Breast epithelium (tissue), 3 donors: ENCODE data around the gene TASP1.

Experiments used
- POLR2A ChIP-seq: fragments of 450-650 bp; IDR thresholded peaks from one replicate; pipeline ENCODE4 v1.6.1; 2016; ENCODE audit warnings: antibody characterized with exemption, mild to moderate bottlenecking, moderate library complexity
- POLR2AphosphoS5 ChIP-seq, 3 donors: sonication (generic); formaldehyde crosslinking; IDR thresholded peaks; one replicate each; pipeline ENCODE4 v1.6.1; 2017; ENCODE audit warnings: antibody characterized with exemption in 3 of 3
- TF ChIP-seq, protein P1 (sequence below), 3 donors: fragments of 450-650 bp; IDR thresholded peaks; one replicate each; pipeline ENCODE4 v1.5.1; 2016 to 2017; ENCODE audit warnings: antibody characterized with exemption in 3 of 3, mild to moderate bottlenecking in 3 of 3, moderate library complexity in 3 of 3

DNA sequence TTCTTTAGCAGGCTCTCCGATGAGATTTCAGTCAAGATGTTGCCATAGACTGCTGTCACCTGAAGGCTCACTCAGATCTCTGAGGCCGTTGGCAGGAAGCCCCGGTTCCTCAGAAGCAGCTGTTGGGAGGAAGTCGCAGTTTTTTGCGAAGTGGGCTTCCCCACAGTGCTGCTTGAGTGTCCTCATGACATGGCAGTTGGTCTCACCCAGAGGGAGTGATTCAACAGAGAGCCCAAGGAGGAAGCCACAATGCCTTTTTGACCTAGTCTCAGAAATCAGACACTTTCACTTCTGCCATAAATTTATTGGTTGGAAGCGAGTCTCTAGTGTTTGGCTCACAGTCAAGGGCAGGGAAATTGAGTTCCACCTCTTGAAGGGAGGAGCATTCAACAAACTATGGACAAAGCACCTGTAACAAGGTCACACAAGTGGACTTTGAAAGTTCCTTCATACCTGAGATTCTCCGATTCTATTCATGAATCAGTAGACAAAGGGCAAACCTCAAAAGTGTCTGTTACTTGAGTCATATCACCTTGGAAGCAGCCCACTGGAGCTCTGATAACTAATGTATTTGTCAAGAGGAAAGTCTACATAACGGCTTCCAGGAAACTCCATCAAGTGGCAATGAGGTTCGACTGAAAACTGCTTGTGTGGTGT is 208.3 kb downstream of the TASP1 start:
- TF ChIP-seq, protein P1, sequence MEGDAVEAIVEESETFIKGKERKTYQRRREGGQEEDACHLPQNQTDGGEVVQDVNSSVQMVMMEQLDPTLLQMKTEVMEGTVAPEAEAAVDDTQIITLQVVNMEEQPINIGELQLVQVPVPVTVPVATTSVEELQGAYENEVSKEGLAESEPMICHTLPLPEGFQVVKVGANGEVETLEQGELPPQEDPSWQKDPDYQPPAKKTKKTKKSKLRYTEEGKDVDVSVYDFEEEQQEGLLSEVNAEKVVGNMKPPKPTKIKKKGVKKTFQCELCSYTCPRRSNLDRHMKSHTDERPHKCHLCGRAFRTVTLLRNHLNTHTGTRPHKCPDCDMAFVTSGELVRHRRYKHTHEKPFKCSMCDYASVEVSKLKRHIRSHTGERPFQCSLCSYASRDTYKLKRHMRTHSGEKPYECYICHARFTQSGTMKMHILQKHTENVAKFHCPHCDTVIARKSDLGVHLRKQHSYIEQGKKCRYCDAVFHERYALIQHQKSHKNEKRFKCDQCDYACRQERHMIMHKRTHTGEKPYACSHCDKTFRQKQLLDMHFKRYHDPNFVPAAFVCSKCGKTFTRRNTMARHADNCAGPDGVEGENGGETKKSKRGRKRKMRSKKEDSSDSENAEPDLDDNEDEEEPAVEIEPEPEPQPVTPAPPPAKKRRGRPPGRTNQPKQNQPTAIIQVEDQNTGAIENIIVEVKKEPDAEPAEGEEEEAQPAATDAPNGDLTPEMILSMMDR (IDR thresholded peaks at IDR 0.05) = no peak
- TF ChIP-seq POLR2A (no peak), POLR2AphosphoS5 (IDR thresholded peaks at IDR 0.05) (no peak)
